Stimulated activated CD8-positive, alpha-beta memory T cell treated with anti-CD3 and anti-CD28 coated beads, Interleukin-12 subunit alpha, Interleukin-12 subunit beta, amount 100 ng/mL, for 24 hours (primary cell): ENCODE results near the gene HELZ.
"Not testable (repeated sequence)": the region's sequence is repeated elsewhere in the genome, so short reads cannot be mapped to it uniquely, and the experiment has no call there.

Source experiments
- DNase-seq: peaks from one replicate; pipeline ENCODE4 v3.0.0-alpha.2; 2020; ENCODE audit errors: extremely low read depth

The HELZ gene, protein sequence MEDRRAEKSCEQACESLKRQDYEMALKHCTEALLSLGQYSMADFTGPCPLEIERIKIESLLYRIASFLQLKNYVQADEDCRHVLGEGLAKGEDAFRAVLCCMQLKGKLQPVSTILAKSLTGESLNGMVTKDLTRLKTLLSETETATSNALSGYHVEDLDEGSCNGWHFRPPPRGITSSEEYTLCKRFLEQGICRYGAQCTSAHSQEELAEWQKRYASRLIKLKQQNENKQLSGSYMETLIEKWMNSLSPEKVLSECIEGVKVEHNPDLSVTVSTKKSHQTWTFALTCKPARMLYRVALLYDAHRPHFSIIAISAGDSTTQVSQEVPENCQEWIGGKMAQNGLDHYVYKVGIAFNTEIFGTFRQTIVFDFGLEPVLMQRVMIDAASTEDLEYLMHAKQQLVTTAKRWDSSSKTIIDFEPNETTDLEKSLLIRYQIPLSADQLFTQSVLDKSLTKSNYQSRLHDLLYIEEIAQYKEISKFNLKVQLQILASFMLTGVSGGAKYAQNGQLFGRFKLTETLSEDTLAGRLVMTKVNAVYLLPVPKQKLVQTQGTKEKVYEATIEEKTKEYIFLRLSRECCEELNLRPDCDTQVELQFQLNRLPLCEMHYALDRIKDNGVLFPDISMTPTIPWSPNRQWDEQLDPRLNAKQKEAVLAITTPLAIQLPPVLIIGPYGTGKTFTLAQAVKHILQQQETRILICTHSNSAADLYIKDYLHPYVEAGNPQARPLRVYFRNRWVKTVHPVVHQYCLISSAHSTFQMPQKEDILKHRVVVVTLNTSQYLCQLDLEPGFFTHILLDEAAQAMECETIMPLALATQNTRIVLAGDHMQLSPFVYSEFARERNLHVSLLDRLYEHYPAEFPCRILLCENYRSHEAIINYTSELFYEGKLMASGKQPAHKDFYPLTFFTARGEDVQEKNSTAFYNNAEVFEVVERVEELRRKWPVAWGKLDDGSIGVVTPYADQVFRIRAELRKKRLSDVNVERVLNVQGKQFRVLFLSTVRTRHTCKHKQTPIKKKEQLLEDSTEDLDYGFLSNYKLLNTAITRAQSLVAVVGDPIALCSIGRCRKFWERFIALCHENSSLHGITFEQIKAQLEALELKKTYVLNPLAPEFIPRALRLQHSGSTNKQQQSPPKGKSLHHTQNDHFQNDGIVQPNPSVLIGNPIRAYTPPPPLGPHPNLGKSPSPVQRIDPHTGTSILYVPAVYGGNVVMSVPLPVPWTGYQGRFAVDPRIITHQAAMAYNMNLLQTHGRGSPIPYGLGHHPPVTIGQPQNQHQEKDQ (N-terminal part only)

DNA sequence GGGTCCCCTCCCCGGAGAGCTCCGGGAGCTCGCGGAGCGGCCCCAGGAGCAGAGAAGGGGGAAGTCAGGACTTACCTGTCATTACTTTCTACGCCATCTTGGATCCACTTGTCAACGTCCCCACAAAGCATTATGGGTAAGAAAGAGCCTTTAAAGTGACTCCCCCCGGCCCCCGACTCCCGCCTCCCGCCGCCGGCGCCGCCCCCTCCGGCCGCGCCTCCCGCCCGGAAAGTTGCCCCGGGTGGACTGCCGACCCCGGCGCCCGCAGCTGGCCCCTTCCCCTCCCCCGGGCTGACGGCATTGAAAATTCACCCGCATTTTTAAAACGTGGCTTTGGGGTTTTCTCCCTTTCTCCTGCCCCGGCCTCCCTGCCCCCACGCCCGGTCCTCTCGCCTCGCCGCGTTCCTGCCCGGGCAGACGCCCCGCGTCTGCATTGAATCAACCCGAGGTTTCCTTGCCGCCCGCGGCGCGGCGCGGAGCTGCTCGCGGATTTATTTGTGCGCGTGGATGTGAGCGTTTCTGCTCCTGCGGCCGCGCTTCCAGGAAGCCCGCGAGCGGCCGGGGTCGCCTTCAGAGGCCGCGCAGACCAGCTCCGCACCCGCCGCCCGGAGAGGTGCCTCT, at the start of gene HELZ:
Gene HELZ (minus strand): TSS at position 124 of the 621 bp plus-strand sequence. CDS start 26,392 bp downstream, outside the sequence.
- DNase-seq, result peak; percentile 41

DNA sequence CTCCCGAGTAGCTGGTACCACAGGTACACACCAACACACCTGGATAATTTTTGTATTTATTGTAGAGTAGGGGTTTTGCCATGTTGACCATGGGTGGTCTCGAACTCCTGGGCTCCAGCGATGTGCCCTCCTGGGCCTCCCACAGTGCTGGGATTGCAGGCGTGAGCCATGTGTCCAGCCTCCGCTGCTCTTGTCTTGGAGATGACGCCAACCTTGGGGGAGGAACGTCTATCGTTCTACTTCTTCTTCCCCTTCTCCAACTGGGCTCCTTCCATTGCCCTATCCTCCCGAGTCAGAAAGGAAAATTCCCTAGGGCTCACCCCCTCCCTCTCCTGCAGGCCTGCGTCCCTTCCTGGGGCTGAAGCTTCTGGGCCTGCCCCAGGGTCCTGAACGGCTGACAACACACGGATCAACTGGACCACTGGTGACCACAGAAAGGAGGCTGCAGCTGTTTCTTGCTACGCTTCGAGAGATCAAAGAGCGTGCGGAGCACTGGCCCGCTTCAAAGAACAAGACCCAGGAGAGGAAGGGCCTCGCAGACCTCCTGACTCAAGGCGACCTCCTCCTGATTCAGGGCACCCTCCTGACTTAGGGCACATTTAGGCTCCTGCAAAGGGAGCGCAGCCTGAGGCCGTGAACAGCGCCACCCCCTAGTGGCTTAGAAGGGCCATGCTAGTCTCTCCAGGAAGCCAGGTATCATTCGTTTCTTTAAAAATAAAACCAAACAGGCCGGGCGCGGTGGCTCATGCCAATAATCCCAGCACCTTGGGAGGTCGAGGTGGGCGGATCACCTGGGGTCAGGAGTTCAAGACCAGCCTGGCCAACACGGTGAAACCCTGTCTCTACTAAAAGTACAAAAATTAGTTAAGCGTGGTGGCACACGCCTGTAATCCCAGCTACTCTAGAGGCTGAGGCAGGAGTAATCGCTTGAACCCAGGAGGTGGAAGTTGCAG, 48.5 kb upstream of the HELZ start:
- DNase-seq, result peak; percentile 12

DNA sequence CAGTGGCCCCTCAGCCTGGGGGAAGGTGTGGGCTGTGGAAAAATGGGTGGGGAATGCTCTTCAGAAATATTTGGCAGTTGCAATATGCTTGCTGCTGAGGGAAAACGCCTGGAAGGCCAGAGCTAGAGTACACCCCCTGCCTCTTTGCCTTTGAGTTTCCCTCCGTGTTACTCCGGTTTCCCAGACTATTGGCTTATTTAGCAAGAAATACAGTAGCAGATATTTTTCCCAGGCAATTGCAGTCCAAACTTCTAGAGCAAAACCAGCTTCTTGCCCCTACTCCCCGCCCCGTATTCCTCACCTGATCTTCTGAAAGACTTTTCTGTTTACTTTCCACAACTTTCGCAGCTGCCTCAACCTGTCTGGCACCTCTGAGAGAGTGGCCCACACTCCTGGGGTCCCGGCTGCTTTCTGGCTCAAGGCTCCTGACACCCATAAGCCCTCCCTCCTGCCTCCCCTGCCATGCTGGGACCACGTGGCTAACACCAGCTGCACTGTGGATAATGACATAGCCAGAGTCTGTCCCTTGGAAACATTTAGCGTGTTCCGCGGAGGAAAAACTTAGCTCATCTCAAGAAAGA, 45.8 kb upstream of the HELZ start:
- DNase-seq, result no peak

DNA sequence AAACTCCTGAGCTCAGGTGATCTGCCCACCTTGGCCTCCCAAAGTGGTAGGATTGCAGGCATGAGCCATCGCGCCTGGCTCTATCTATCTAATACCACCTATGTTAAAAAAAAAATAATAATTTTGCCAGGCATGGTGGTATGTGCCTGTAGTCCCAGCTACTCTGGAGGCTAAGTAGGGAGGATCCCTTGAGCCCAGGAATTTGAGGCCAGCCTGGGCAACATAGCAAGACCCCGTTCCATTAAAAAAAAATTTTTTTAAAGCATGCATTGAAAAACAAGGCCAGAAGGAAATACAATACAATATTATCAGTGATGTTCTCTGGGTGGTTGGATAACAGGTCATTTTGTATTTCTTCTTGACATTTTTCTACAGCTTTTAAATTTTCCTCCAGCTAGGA, 45.2 kb upstream of the HELZ start:
- DNase-seq, result no peak

DNA sequence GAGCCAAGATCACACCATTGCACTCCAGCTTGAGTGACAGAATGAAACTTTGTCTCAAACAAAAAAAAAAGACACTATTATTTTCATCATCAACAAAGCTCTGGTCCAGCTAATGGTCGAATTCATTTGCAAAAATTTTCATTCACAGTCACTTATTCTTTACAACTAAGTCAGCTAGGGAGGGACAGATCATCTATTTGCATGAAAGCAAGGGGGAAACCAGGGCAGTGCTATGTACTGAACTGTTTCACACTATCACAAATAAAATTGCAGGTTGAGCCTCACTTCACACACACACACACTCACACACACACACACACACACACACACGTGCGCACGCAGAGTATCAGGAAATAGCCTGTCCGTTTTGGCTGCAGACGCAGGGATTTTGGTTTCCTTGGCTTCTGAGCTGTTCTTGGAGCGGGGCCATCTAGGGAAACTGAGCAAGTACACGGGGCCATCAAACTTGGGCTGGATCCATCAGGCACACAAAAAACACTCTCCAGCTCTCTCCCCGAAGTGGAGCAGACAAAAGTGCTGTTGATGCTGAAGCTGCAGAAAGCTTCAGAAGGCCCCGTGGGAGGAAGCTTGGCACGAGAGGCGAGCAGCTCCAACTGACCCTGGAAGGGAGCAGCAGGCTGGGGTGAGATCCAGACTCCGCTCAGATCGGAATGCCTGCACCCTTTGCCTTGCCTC, 44.3 kb upstream of the HELZ start:
- no peak for DNase-seq

DNA sequence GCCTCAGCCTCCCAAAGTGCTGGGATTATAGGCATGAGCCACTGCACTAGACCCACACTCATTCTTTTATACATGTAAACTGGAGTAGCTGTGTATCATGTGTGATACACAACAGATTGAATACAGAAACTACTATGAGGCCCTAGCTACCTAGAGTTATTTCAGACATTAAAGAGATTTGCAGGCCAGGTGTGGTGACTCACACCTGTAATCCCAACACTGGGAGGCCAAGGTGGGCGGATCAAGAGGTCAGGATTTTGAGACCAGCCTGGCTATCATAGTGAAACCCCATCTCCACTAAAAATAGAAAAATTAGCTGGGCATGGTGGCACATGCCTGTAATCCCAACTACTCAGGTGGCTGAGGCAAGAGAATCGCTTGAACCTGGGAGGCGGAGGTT, 41.8 kb upstream of the HELZ start:
- not testable (repeated sequence) for DNase-seq

DNA sequence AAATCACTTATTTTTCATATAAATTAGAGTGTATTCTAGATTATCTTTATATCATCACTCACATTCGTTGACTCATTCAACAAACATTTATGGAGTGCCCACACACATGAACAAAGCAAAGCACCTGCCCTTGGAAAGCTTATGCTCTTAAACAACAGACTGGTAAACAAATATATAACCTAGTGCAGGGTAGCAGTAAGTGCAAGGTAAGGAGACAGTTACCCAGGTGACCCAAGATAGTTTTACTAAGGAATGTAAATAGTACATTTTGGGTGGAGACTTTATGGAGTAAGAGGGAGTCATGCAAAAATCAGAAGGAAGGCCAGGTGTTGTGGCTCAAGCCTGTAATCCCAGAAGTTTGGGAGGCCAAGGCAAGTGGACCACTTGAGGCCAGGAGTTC, 40.4 kb upstream of the HELZ start:
- no peak for DNase-seq

DNA sequence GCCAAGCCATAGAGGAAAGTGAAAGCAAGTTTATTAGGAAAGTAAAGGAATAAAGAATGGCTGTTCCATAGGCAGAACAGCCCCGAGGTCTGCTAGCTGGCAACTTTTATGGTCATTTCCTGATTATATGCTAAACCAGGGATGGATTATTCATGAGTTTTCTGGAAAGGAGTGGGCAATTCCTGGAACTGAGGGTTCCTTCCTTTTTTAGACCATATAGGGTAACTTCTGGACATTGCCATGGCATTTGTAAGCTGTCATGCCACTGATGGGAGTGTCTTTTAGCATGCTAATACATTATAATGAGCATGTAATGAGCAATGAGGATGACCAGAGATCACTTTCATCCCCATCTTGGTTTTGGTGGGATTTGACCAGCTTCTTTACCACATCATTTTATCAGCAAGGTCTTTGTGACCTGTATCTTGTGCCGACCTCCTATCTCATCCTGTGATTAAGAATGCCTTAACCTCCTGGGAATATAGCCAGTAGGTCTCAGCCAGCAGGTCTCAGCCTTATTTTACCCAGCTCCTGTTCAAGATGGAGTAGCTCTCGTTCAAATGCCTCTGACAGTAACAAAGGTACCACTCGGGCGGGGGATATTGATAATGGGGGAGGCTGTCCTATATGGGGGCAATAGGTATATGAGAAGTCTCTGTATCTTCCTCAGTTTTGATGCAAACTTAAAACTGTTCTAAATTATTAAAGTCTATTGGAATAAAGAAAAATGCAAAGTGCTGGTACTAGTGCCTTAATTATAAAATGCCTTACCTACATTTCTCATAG, 38.9 kb upstream of the HELZ start:
- DNase-seq, result no peak

DNA sequence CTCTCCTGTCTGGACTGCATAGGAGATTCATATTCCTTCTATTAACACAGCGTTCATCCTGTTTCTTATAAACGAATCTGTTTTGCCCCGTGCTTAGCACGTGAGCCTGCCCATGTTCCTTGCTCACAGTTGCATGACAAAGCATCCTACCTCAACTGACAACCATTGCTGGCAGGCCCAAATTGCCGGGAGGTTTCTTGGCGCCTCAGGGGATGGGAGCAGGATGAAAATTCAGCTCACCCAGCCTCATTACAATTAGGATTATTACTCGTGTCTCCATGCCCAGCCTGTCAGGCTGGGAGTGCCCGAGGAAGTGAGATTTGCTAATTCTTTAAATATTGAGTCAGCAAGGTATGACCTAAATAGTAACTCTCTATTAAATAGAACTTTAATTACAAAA, 36.7 kb upstream of the HELZ start:
- no peak for DNase-seq

DNA sequence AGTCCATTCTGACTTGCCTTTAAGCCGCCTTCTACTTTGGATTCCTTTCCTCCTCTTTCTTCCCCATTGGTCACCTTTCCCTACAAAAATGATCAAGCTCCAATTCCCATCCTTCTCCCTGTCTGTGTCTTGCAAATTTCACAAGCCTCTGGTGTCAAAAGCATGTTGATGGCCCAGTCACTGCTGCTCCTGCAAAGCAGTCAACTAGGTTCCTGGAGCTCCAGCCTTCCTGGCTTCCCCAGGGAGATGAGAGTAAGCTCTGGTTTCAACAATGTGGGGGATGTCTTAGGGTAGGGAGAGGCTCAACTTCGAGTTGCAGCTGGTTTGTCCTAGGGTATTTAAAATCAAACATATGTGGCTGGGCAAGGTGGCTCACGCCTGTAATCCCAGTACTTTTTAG, 36.1 kb upstream of the HELZ start:
- no peak for DNase-seq

DNA sequence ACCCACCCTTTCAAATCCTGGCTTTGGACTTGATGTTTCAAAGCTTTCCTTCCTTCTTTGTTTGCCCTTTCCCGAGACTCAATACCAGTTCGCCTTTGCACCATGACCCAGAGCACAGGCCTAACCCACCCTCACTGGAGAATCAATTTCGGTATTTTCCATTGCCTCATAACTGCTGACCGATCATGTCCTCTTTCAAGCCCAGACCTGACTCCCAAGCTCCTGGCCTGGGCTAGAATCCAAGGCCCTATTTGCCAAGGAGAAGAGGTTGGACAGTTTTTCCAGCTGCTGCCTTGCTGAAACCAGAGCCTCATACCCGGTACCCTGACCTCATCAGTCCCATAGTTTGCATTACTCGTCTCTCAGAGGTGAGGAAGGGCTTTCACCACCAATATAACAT, 35.3 kb upstream of the HELZ start:
- DNase-seq, result no peak

DNA sequence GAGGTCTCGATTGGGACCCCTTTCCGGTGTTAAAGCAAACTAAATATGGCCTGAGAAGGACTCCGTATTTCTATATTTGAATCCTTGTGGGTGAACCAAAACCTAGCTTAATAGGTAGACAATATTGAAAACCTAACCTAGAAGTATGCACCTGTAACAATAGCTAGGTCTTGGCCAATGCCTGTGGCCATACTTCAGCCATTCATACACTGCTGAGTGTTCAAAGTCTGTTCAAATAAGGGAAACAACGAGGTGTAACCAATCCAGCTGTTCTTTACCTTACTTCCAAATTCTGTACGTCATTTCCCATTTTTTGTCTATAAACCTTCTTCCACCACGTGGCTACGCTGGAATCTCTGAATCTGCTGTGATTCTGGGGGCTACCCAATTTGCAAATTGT, 34.1 kb upstream of the HELZ start:
- DNase-seq, result no peak

DNA sequence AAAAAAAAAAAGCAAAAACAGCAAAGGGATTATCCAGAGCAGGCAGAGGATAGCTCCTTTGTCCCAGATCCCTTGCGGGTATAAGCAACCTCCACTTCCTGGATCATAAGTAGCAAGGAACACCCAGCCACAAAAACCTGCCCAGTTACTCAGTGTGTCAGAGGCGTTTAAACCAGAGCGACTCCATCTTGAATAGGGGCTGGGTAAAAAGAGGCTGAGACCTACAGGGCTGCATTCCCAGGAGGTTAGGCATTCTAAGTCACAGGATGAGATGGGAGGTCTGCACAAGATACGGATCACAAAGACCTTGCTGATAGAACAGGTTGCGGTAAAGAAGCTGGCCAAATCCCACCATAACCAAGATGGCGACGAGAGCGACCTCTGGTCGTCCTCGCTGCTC, 33.4 kb upstream of the HELZ start:
- DNase-seq, result no peak

DNA sequence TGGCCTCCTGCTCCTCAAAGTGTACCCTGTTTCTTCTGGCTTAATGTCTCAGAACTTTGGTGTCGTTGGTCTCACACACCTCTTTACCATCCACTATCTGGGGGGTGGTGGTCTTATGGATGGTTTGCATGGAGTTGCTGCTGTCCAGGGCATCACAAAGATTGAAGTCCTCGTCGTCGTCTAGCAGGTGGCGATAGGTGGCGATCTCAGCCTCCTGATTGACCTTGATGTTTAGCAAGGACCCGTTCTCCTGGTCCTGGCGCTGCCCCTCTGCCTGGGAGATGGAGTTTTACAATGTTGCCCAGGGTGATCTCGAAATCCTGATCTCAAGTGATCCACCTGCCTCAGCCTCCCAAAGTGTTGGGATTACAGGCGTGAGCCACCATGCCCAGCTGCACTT, 31.1 kb upstream of the HELZ start:
- no peak for DNase-seq

DNA sequence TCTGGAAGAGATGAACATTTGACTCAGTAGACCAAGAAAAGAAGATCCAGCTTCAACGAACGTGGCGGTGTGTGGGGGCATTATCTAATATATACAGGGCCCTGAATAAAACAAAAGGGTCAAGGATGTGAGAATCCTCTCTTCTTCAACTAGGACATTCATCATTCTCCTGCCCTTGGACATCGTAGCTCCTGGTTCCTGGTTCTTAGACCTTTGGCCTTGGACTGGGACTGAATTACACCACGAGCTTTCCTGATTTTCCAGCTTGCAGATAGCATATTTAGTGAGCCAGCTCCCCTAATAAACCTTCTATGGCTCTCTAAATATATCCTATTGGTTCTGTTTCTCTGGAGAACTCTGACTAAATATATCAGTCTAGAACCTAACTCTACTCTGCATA, 29.5 kb upstream of the HELZ start:
- DNase-seq, result no peak

DNA sequence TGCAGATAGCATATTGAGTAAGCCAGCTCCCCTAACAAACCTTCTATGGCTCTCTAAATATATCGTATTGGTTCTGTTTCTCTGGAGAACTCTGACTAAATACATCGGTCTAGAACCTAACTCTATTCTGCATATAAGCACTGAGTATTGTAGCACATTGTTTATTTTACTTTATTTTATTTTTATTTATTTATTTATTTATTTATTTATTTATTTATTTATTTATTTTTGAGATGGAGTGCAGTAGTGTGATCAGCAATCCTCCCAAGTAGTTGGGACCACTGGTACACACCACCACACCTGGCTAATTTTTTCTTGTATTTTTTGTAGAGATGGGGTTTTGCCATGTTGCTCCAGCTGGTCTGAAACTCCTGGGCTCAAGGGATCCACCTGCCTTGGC, 28.9 kb upstream of the HELZ start:
- no peak for DNase-seq

DNA sequence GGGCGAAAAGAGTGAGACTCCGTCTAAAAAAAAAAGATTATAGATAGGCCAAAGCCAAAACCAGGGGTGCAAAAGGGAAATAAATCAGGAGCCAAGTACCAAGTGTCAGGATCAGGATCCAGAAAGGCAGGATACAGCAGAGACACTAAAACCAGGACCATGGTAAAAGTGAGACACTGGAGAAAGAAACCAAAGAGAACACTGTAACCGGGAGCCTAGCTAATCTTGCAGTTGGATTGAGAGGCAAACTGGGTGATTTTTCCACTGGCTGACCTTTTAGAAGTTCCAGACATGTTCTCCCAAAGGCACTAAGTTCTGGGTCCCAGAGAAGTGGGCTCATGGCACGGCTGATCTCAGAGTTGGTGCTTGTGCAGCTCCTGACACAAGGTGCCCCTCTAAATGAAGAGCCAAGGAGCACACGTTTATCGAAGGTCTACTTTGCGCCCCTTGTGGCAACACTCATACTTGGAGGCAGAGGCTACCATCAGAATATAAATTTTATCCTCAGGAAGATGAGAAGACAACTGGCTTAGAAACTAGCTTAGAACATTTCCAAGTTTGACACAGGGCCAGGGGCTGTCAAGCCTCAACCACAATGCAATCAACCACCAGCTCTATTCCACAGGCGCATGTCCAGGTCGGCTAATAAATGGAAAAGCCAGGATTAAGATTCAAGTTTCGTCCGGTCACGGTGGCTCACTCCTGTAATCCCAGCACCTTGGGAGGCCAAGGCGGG, 27.5 kb upstream of the HELZ start:
- no peak for DNase-seq

DNA sequence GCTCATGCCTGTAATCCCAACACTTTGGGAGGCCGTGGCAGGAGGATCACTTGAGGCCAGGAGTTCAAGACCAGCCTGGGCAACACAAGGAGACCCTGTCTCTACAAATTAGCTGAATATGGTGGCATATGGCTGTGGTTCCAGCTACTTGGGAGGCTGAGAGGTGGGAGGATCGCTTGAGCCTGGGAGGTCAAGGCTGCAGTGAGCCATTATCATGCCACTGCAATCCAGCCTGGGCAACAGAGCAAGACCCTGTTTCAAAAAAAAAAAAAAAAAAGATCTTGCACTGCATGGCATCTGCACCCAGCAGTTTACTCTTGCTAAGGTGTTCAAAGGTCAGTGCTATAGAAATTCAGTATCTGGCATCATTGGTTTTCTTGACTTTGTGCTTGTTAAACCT, 26.2 kb upstream of the HELZ start:
- DNase-seq, result not testable (repeated sequence)
